Measurements from ENCODE around the gene RAB1A. TPM values are rescaled to one million over a fixed set of nuclear protein-coding genes. Genes with fewer than 3 reads are reported as not detected.
"Not testable (repeated sequence)": the region's sequence is repeated elsewhere in the genome, so short reads cannot be mapped to it uniquely, and the experiment has no call there.

Gene RAB1A
- 106 TPM for total RNA-seq
- long read RNA-seq, transcript RAB1A-203 (6 exons, 2,447 nt), result major isoform, 157 of 179 reads
- long read RNA-seq, partial matches to known transcripts, result 11 of 179 reads
- long read RNA-seq, other reads (novel, unspliced or antisense), result 11 of 179 reads

DNA sequence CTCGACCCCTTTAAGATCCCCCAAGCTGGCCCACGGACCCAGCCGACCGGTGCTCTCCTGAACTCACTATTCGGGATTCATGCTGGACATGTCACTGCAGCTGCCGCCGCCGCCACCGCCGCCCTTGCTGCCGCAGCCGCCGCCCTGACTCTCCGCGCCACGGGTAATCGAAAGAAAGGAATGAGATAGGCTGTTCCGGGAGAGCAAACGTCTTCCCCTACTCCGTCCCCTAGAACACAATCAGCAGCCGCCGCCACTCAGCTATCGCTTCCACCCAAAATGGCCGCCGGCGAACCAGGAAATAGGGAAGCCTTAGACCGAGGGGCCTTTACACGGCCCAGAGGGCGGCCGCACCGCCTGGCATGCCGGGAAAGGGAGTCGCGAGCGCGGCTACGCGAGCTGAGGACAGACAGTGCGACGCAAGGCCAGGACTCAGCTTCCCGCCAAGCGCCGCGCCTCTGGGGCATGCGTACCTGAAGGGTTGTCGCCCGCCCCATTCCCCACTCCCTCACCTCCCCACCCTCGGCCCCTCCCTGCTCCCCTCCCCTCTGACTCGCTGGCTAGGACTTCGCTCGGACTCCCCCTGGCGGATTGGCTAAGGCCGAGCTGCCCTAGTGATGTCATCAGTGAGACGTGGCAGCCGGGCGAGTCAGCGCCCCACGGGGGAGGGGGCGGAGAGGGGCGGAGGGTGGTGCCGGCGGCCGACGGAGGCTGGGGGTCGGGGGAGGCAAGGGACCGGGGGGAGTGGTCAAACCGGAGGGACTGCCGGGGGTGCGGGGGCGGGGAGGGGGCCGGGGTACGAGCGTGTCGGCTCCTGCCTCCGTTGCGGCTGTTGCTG is at the start of gene RAB1A:
RAB1A (minus strand) TSS at position 281 of the 838 bp plus-strand sequence; CDS start at position 90, 191 bp downstream.
- DNase-seq (ENCODE audit: low spot score), result peak; percentile 100
- intact Hi-C loops (cut with DNase I), result loop anchor here (5.0 kb wide), 2 partner anchors 73 to 143 kb away; partner anchors contain the start of genes CEP68 and SLC1A4

- intact Hi-C loops (cut with DNase I), result no loop called here
Observed at GRCh38 chr2:65177751-65178442, 48.0 kb upstream of the RAB1A start.

DNA sequence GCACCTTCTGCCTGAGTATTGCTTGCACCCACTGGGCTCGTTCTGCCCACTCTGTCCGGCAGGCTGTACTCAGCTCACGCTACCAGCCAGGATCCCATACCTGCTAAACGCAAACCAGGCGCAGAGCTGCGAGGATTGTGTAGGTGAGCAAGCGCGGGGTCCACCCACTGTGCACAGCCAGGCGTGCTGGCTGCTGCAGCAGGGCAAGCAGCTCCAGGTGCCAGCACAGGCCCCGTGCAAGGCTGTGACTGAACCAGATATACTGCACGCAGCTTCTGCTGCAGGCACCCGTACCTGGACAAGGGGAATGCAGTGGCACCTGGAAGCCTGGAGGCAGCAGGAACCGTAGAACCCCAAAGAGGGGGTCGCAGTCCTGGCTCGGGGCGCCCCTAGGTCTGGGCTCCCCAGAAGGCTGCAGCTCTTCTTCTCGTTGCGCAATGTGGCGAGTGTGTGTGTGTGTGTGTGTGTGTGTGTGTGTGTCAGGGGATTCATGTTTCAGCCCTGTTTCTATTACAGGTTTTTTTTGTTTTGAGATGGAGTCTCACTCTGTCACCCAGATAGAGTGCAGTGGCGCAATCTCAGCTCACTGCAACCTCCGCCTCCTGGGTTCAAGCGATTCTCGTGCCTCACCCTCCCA is 46.1 kb upstream of the RAB1A start:
- intact Hi-C loops (cut with DNase I), result no loop called here
- no peak for DNase-seq (ENCODE audit: low spot score)

More at GRCh38 chr2:65177751-65178442, 48.0 kb upstream of the RAB1A start:
- no peak for DNase-seq (ENCODE audit: low spot score)

DNA sequence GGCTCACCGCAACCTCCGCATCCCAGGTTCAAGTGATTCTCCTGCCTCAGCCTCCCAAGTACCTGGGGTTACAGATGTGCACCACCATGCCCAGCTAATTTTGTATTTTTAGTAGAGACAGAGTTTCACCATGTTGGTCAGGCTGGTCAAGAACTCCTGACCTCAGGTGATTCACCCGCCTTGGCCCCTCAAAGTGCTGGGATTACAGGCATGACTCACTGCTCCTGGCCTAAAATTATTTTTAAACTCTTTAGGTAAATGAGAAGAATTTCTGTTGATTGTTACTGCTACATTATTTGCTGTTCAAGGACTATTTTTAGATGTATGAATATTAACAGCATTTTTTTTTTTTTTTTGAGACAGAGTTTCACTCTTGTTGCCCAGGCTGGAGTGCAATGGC is 44.1 kb upstream of the RAB1A start:
- intact Hi-C loops (cut with DNase I); DNase-seq (ENCODE audit: low spot score): not testable (repeated sequence)

GRCh38 chr2:65172994-65173790 is 43.3 kb upstream of the RAB1A start:
- DNase-seq (ENCODE audit: low spot score), result no peak
- intact Hi-C loops (cut with DNase I), result no loop called here

DNA sequence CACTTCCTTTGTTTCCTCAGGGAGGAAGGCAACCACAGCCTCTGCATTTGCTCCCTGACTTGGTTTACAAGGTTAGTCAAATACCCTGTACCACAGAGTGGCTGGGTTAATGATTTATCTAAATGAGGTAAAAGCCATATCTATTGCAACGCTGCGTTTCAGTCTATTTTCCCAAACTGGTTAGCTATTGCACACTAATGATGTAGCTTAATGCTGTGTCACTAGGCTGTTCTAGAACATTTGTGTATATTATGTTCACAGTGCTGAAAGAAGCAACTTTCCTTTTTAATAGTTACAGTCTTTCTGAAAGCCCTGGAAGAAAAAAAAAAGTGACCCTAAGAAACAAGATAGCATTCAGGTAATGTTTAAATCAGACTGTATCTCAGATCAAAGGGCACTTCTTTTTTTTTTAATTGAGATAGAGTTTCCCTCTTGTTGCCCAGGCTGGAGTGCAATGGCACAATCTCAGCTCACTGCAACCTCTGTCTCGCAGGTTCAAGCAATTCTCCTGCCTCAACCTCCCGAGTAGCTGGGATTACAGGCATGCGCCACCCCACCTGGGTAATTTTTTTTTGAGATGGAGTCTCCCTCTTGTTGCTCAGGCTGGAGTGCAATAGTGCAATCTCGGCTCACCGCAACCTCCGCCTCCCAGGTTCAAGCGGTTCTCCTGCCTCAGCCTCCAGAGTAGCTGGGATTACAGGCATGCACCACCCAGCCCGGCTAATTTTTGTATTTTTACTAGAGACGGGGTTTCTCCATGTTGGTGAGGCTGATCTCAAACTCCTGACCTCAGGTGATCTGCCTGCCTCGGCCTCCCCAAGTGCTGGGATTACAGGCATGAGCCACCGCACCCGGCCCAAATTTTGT is 40.9 kb upstream of the RAB1A start:
- DNase-seq (ENCODE audit: low spot score); intact Hi-C loops (cut with DNase I): not testable (repeated sequence)

GRCh38 chr2:65169760-65170136 is 39.8 kb upstream of the RAB1A start:
- intact Hi-C loops (cut with DNase I), result loop anchor here (1.0 kb wide), 1 partner anchor 105 kb away; no protein-coding TSS in a partner anchor
- no peak for DNase-seq (ENCODE audit: low spot score)

DNA sequence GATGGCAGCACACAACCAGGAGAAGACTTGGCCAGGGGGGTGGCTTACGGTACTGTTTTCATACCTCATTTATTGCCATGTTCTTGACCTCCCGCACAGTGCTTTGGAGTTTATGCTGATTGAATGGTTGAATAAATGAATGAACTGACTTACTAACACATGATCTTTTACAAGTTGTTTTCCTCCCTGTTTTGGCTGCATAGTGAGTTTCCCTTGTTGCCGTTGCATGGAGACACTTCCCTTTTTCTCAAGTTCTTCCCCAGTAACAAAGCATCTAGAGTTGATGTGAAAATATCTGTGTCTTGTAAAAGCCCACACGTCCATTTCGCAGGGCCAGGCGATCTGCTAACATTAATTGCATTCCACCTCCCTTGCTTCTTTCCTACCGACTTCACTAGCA is 35.7 kb upstream of the RAB1A start:
- intact Hi-C loops (cut with DNase I), result no loop called here
- no peak for DNase-seq (ENCODE audit: low spot score)

GRCh38 chr2:65164426-65164891 is 34.6 kb upstream of the RAB1A start:
- intact Hi-C loops (cut with DNase I), result no loop called here
- no peak for DNase-seq (ENCODE audit: low spot score)

DNA sequence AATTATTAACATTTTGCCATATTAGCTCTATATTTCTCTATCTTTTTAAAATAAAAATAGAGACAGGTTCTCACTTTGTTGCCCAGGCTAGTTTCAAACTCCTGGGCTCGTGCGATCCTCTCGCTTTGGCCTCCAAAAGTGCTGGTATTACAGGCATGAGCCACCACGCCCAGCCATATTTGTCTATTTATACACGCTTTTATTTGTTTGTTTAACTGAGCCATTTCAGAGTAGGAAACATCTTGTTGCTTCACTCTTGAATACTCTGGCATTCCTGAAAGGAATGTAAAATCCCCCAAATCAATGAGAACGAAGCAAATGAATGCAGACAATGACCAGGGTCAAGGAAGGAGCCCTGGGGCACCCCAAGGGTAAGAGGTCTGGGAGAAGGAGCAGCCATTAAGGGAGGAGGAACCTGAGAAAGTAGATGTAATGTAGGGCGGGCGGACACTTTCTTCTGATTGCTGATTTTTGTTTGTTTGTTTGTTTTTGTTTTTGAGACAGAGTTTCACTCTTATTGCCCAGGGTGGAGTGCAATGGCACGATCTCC is 31.7 kb upstream of the RAB1A start:
- intact Hi-C loops (cut with DNase I), result no loop called here
- no peak for DNase-seq (ENCODE audit: low spot score)

- DNase-seq (ENCODE audit: low spot score), result no peak
- intact Hi-C loops (cut with DNase I), result no loop called here
Observed at GRCh38 chr2:65159906-65160305, 30.0 kb upstream of the RAB1A start.

GRCh38 chr2:65159261-65159660 is 29.4 kb upstream of the RAB1A start:
- intact Hi-C loops (cut with DNase I), result no loop called here
- no peak for DNase-seq (ENCODE audit: low spot score)

- DNase-seq (ENCODE audit: low spot score), result no peak
- intact Hi-C loops (cut with DNase I), result no loop called here
Observed at GRCh38 chr2:65158557-65158956, 28.7 kb upstream of the RAB1A start.

- DNase-seq (ENCODE audit: low spot score); intact Hi-C loops (cut with DNase I): not testable (repeated sequence)
Observed at GRCh38 chr2:65157856-65158255, 27.9 kb upstream of the RAB1A start.

GRCh38 chr2:65156041-65156440 is 26.1 kb upstream of the RAB1A start:
- intact Hi-C loops (cut with DNase I), result no loop called here
- no peak for DNase-seq (ENCODE audit: low spot score)

DNA sequence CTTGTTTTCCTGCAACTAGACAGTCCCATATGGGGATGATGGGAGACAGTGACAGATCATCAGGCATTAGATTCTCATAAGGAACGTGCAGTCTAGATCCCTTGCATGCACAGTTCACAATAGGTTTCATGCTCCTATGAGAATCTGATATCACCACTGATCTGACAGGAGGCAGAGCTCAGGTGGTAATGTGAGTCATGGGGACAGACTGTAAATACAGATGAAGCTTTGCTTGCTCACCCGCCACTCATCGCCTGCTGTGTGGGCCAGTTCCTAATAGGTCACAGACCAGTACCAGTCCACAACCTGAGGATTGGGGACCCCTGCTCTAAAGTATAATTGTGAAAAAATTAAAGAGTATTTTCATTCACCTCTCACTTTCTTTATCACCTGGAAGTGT is 23.6 kb upstream of the RAB1A start:
- intact Hi-C loops (cut with DNase I), result no loop called here
- no peak for DNase-seq (ENCODE audit: low spot score)

GRCh38 chr2:65146078-65146477 is 16.2 kb upstream of the RAB1A start:
- DNase-seq (ENCODE audit: low spot score), result no peak
- intact Hi-C loops (cut with DNase I), result no loop called here

DNA sequence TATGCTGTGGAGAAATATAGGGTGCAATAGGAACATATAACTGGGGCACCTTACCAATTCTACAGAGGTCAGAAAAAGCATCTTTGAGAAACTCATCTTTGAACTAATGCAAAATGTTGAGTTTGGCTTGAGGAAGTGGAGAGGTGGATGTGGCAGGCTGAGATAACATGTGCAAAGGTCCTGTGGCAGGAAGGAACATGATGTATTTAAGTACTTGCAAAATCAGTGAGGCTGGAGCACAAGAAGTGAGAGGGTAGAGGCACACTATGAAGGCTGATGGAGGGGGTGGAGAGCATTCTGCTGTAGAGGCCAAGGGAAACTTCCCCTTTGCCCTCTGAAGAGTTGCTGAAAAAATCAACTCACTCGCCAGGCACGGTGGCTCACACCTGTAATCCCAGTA is 14.7 kb upstream of the RAB1A start:
- intact Hi-C loops (cut with DNase I), result no loop called here
- DNase-seq (ENCODE audit: low spot score), result no peak
